ENCODE measurements around the gene CERCAM. TPM values are rescaled to one million over a fixed set of nuclear protein-coding genes. Genes with fewer than 3 reads are reported as not detected.

The CERCAM gene
- total and polyA plus RNA-seq, 2 of the 13 experiments (the other 11 are each of a cell fraction or from before 2014, with no cell fraction given) = 9.0 to 17.1 TPM

- TF ChIP-seq RBM39 (IDR thresholded peaks at IDR 0.05; ENCODE audit: low read depth, low read length, poor library complexity, severe bottlenecking) (peak; percentile 18), NFYC (CRISPR knock-in tag; IDR thresholded peaks at IDR 0.05) (peak; percentile 85), ZBTB8A (CRISPR knock-in tag; IDR thresholded peaks at IDR 0.05; ENCODE audit: borderline replicate concordance, low read depth) (peak; percentile 90; the same call in 1 of the 2 replicates), MED8 (CRISPR knock-in tag; IDR thresholded peaks at IDR 0.05; ENCODE audit: insufficient replicate concordance) (no peak), ZNF232 (CRISPR knock-in tag; IDR thresholded peaks at IDR 0.05; ENCODE audit: borderline replicate concordance) (peak; percentile 63; the same call in 1 of the 2 replicates), ZNF883 (CRISPR knock-in tag; IDR thresholded peaks at IDR 0.05; ENCODE audit: not compliant biosample characterization) (peak; percentile 22), ETS1 (CRISPR knock-in tag; IDR thresholded peaks at IDR 0.05) (no peak), XRCC5 (optimal IDR thresholded peaks at IDR 0.05; ENCODE audit: low read length) (peak; percentile 39), HDAC6 (IDR thresholded peaks at IDR 0.05; ENCODE audit: low read depth, low read length) (no peak), ELK4 (CRISPR knock-in tag; IDR thresholded peaks at IDR 0.05; ENCODE audit: borderline replicate concordance) (peak; percentile 59; the same call in 1 of the 2 replicates), SMAD1 (CRISPR knock-in tag; IDR thresholded peaks at IDR 0.05; ENCODE audit: borderline replicate concordance, low read depth) (no peak; the same call in 1 of the 2 replicates), GTF3A (CRISPR knock-in tag; conservative IDR thresholded peaks at IDR 0.05) (no peak), TOPORS (CRISPR knock-in tag; IDR thresholded peaks at IDR 0.05) (no peak), SMARCC2 (IDR thresholded peaks at IDR 0.05) (no peak), KLF13 (CRISPR knock-in tag; IDR thresholded peaks at IDR 0.05) (no peak), ZFP37 (CRISPR knock-in tag; IDR thresholded peaks at IDR 0.05; ENCODE audit: borderline replicate concordance) (peak; percentile 75; the same call in 1 of the 2 replicates), ZNF614 (CRISPR knock-in tag; IDR thresholded peaks at IDR 0.05; ENCODE audit: borderline replicate concordance) (peak; percentile 66; the same call in 1 of the 2 replicates), KIAA2018 (CRISPR knock-in tag; IDR thresholded peaks at IDR 0.05; ENCODE audit: borderline replicate concordance) (no peak)
Measured at GRCh38 chr9:128455849-128456612, 35.4 kb downstream of the CERCAM start, which contains the start of gene ODF2 (continued).

All from HepG2 (cell line).